Measurements from ENCODE around the gene IGSF6.
"Not testable (repeated sequence)": the region's sequence is repeated elsewhere in the genome, so short reads cannot be mapped to it uniquely, and the experiment has no call there.

IGSF6 gene, protein sequence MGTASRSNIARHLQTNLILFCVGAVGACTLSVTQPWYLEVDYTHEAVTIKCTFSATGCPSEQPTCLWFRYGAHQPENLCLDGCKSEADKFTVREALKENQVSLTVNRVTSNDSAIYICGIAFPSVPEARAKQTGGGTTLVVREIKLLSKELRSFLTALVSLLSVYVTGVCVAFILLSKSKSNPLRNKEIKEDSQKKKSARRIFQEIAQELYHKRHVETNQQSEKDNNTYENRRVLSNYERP

GRCh38 chr16:21652453-21652852, at the start of gene IGSF6:
Gene IGSF6, minus strand, starts transcription at chr16:21652608. Its CDS starts 10 bp downstream, at chr16:21652598.
- no peak for TF ChIP-seq CTCF (IDR thresholded peaks at IDR 0.05; ENCODE audit: low read depth, low read length)
- DNase-seq (ENCODE audit: low read depth, low spot score), result no peak
- H3K4me3 ChIP-seq (ENCODE audit: low read depth, low read length), result no peak within 1 kb of the TSS
- in situ Hi-C loops (cut with HindIII; ENCODE audit: low sequenced_read_pairs), result no loop called here

DNA sequence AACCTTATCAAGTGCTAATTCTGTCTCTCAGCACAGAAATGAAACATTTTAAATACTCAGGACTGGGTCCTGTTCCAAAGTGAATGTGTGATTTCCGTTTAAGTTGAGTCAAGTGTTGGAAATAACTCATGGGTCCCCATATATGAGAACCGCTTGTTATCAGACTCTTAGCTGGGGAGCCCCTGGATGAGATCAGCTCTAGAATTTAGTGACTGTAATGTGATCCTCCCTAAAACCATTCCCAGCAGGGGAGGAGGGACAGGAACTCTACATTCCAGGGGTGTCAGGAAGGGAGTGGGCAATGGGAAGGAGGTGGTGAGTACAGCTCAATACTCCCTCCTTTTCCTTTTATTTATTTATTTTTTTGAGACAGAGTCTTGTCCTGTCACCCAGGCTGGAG, 48.9 kb upstream of the IGSF6 start:
- TF ChIP-seq CTCF (IDR thresholded peaks at IDR 0.05; ENCODE audit: low read depth, low read length), result no peak
- in situ Hi-C loops (cut with HindIII; ENCODE audit: low sequenced_read_pairs), result no loop called here
- no peak for DNase-seq (ENCODE audit: low read depth, low spot score)
- H3K4me3 ChIP-seq (ENCODE audit: low read depth, low read length), result no peak overlapping the region

DNA sequence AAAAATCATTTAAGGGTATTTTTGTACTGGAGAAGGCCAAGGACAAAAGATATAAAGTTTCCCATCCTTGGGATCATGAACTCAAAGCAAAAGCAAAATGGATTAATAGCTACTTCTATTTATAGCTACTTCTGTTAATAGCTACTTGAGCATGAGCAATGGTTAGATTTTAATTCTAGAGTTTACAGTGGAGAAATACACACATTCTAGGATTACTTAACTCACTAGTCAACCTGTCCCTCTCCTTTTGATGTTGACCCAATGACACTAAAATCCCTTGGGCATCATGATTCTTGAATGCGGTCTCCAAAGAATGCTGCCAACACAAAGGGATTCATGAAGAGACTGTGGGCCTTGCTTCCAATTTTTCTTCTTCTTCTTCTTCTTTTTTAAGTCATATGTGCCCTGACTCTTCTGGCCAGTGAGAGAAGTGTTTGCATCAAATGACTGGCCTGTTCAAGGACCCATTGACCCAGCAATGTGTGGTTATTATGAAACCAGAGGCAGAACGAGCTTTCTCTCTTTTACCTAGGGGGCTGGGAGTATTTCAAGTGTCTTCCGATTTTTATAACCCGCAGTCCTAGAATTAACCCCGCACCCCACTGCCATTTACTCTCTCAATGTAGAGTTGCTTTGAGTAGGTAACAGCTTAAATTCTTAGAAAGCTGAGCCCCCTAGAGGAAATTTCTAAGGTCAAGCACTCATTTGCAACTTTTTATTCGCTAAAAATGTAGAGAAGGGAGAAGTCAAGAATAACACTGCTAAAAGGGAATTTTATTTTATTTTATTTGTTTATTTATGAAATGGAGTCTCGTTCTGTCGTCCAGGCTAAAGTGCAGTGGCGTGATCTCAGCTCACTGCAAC, 46.0 kb upstream of the IGSF6 start:
- DNase-seq (ENCODE audit: low read depth, low spot score), result no peak
- no peak overlapping the region for H3K4me3 ChIP-seq (ENCODE audit: low read depth, low read length)
- in situ Hi-C loops (cut with HindIII; ENCODE audit: low sequenced_read_pairs), result no loop called here
- TF ChIP-seq CTCF (IDR thresholded peaks at IDR 0.05; ENCODE audit: low read depth, low read length), result no peak

GRCh38 chr16:21697032-21697431, 44.6 kb upstream of the IGSF6 start:
- no peak for TF ChIP-seq CTCF (IDR thresholded peaks at IDR 0.05; ENCODE audit: low read depth, low read length)
- DNase-seq (ENCODE audit: low read depth, low spot score), result no peak
- no peak overlapping the region for H3K4me3 ChIP-seq (ENCODE audit: low read depth, low read length)
- in situ Hi-C loops (cut with HindIII; ENCODE audit: low sequenced_read_pairs), result no loop called here

DNA sequence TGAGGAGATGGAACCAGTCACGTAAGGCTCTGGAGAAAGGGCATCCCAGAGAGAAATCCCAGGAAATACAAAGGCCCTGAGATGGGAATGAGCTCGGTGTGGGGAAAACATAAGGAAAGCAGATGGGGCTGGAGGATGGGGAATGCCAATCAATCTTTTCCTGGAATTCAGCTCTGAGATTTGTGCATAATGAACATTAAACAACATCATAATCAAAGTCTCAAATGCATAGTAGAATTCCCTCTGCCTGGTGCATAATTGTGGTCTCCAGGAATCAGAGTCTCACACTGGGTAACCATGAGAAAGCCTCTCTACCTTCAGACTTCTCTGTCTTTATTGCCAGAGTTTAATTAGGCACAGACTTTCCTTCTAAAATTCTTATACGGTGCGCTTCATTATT, 42.2 kb upstream of the IGSF6 start:
- in situ Hi-C loops (cut with HindIII; ENCODE audit: low sequenced_read_pairs), result no loop called here
- TF ChIP-seq CTCF (IDR thresholded peaks at IDR 0.05; ENCODE audit: low read depth, low read length), result no peak
- DNase-seq (ENCODE audit: low read depth, low spot score), result no peak
- H3K4me3 ChIP-seq (ENCODE audit: low read depth, low read length), result no peak overlapping the region

DNA sequence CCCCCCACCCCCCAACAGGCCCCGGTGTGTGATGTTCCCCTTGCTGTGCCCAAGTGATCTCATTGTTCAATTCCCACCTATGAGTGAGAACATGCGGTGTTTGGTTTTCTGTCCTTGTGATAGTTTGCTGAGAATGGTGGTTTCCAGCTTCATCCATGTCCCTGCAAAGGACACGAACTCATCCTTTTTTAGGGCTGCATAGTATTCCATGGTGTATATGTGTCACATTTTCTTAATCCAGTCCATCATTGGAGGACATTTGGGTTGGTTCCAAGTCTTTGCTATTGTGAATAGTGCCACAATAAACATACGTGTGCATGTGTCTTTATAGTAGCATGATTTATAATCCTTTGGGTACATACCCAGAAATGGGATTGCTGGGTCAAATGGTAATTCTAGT, 38.6 kb upstream of the IGSF6 start:
- H3K4me3 ChIP-seq (ENCODE audit: low read depth, low read length); in situ Hi-C loops (cut with HindIII; ENCODE audit: low sequenced_read_pairs); DNase-seq (ENCODE audit: low read depth, low spot score): not testable (repeated sequence)

- no peak for DNase-seq (ENCODE audit: low read depth, low spot score)
- H3K4me3 ChIP-seq (ENCODE audit: low read depth, low read length), result no peak overlapping the region
- no peak for TF ChIP-seq CTCF (IDR thresholded peaks at IDR 0.05; ENCODE audit: low read depth, low read length)
- in situ Hi-C loops (cut with HindIII; ENCODE audit: low sequenced_read_pairs), result no loop called here
Measured at GRCh38 chr16:21689107-21689506, 36.7 kb upstream of the IGSF6 start.

Data from astrocyte of the spinal cord (primary cell).